Measurements from ENCODE around the gene OR12D2. TPM values are rescaled to one million over a fixed set of nuclear protein-coding genes. Genes with fewer than 3 reads are reported as not detected.

Gene OR12D2
- total RNA-seq, 1 donor from 2014 or later: not detected

Other genes with a start within 250 kb of the OR12D2 start
- not detected for gene OR2J2, start 224.7 kb upstream of the OR12D2 start, total RNA-seq
- not detected for gene OR14J1, start 93.9 kb upstream of the OR12D2 start, total RNA-seq
- not detected for gene OR5V1, start 26.8 kb upstream of the OR12D2 start, total RNA-seq
- gene OR12D3, start 20.3 kb upstream of the OR12D2 start, total RNA-seq: not detected
- gene OR12D1, start 19.3 kb downstream of the OR12D2 start, total RNA-seq: not detected
- not detected for gene OR10C1, start 43.7 kb downstream of the OR12D2 start, total RNA-seq
- not detected for gene OR11A1, start 61.4 kb downstream of the OR12D2 start, total RNA-seq
- gene OR2H1, start 61.5 kb downstream of the OR12D2 start, total RNA-seq: not detected
- gene MAS1L, start 92.3 kb downstream of the OR12D2 start, total RNA-seq: 0.40 TPM
- gene UBD, start 164.1 kb downstream of the OR12D2 start, total RNA-seq: not detected
- not detected for gene OR2H2, start 189.5 kb downstream of the OR12D2 start, total RNA-seq
- gene GABBR1, start 237.6 kb downstream of the OR12D2 start, total RNA-seq: 22.6 TPM